Activated CD4-positive, alpha-beta T cell treated with anti-CD3 and anti-CD28 coated beads for 36 hours (primary cell): ENCODE results near the gene SLC51B. TPM values are rescaled to one million over a fixed set of nuclear protein-coding genes. Genes with fewer than 3 reads are reported as not detected.
"Not testable (repeated sequence)": the region's sequence is repeated elsewhere in the genome, so short reads cannot be mapped to it uniquely, and the experiment has no call there.

Experiments
- ATAC-seq: fragments of 200-7000 bp; cut with Tn5 transposase; one replicate; pipeline ENCODE4 v1.10.0; 2021; ENCODE audit warnings: mild to moderate bottlenecking, moderate library complexity
- CTCF ChIA-PET: fragments of 350-600 bp; sonication (Branson Sonifier 250); formaldehyde crosslinking; loops from one replicate; lab custom pipeline; 2021; ENCODE audit warnings: antibody characterized with exemption; lab: Charles Lee
- POLR2A ChIA-PET: fragments of 350-600 bp; sonication (Branson Sonifier 250); formaldehyde crosslinking; loops from one replicate; lab custom pipeline; 2021; ENCODE audit warnings: antibody characterized with exemption, inconsistent platforms; lab: Charles Lee
- DNase-seq: peaks from one replicate; pipeline ENCODE4 v3.0.0-alpha.2; 2020
- H3K27ac Mint-ChIP-seq: one replicate; pipeline ENCODE4 v1.8.0; 2021; ENCODE audit warnings: mixed read lengths
- H3K27me3 Mint-ChIP-seq: one replicate; pipeline ENCODE4 v1.8.0; 2021; ENCODE audit warnings: mixed read lengths
- H3K36me3 Mint-ChIP-seq: one replicate; pipeline ENCODE4 v1.8.0; 2021; ENCODE audit warnings: low read depth, mixed read lengths
- H3K4me1 Mint-ChIP-seq: one replicate; pipeline ENCODE4 v1.8.0; 2021; ENCODE audit warnings: mixed read lengths
- H3K4me3 Mint-ChIP-seq: one replicate; pipeline ENCODE4 v1.8.0; 2021; ENCODE audit warnings: mild to moderate bottlenecking, moderate library complexity, mixed read lengths
- H3K9me3 Mint-ChIP-seq: one replicate; pipeline ENCODE4 v1.8.0; 2021; ENCODE audit warnings: low read depth, mixed read lengths
- intact Hi-C, 2 experiments: fragments of 100-400 bp; cut with DNase I in 1 of 2; cut with micrococcal nuclease in 1 of 2; formaldehyde crosslinking; loops; one replicate each; pipeline versions ENCODE4 v1.14.2 to v1.15.1; 2022 to 2024; cut with DNase I, micrococcal nuclease
- total RNA-seq, 2 experiments: library from RNA; stranded (reverse); gene quantifications; one replicate each; pipeline ENCODE4 v1.2.3, GENCODE V29; 2021

The SLC51B gene
- not detected for total RNA-seq

DNA sequence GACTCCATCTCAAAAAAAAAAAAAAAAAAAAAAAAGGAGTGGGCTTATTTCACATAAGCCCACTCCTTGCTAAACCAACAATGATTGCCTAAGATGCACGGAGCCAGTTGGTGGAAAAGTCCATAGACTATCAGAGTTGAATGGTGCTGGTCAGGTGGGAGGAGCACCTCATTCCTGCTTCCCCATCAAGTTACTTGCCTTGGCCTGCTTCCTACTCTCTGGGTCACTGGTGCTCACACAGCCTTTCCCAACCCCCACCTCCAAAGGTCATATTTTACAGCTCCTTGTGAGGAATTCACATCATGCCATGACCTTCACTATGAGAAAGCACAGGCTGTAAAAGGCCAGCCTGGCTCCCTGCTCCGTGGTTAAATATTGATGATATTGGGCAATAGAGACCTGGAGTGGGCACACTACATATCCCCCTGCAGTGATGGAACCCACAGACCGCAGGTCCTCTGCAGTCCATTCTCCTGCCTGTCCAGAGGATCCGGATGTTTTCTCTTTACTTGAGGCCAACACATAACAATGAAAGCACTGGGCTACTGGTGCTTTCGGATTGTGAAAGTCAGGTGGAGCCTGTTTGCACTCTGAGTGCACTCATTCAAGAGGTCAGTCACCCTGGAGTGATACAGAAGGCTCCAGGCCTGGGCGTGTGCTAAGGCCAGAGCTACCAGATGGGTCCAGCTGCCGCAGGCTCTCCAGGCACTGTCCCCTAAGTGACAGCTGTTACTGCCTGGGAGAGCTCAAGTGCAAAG, at the start of gene SLC51B:
SLC51B (plus strand) TSS at position 664 of the 758 bp plus-strand sequence. CDS start 4,618 bp downstream, outside the sequence.
- H3K4me1 Mint-ChIP-seq, result peaks cover 14% of the 10 kb centered on the region

DNA sequence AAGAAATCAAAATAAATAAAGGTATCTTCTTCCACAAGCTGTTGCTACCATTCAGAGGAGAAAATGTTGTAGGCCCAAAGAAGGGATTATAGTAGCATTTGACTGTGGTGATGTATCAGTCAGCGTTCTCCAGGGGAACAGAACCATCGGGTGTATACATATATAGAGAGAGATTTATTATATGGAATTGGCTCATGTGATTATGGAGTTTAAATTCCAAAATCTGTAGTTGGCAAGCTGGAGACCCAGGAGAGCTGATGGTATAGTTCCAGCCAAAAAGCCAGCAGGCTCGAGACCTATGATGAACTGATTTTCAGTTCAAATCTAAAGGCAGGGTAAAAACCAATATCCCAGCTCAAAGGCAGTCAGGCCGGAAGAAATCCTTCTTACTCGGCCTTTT, 48.1 kb upstream of the SLC51B start:
- Mint-ChIP-seq H3K4me1 (peaks cover 3% of the 10 kb centered on the region), H3K27ac (no peak overlapping the region), H3K36me3 (no peaks in the 10 kb centered on the region), H3K27me3 (no peaks in the 10 kb centered on the region), H3K9me3 (no peaks in the 10 kb centered on the region), H3K4me3 (no peak overlapping the region)
- ATAC-seq (no peak), DNase-seq (no peak)
- ChIA-PET POLR2A (no interaction called here), CTCF (interaction anchor here (0.6 to 1.6 kb wide), 5 partner anchors 8 to 242 kb away, joined by 3 to 5 read pairs (median 3); no protein-coding TSS in a partner anchor)
- intact Hi-C loops, result no loop called here

More for the DNA sequence above, at the start of gene SLC51B:
- POLR2A ChIA-PET, result no interaction called here
- H3K27me3 Mint-ChIP-seq, result peaks cover 2% of the 10 kb centered on the region
- CTCF ChIA-PET, result interaction anchor here (0.6 to 1.5 kb wide), 3 partner anchors 11 to 48 kb away, joined by 3 to 6 read pairs (median 5); no protein-coding TSS in a partner anchor
- no peaks in the 10 kb centered on the region for H3K36me3 Mint-ChIP-seq
- intact Hi-C loops, result no loop called here
- H3K9me3 Mint-ChIP-seq, result no peaks in the 10 kb centered on the region
- no peak within 1 kb of the TSS for H3K27ac Mint-ChIP-seq
- no peak for DNase-seq
- ATAC-seq, result no peak
- H3K4me3 Mint-ChIP-seq, result no peak within 1 kb of the TSS

DNA sequence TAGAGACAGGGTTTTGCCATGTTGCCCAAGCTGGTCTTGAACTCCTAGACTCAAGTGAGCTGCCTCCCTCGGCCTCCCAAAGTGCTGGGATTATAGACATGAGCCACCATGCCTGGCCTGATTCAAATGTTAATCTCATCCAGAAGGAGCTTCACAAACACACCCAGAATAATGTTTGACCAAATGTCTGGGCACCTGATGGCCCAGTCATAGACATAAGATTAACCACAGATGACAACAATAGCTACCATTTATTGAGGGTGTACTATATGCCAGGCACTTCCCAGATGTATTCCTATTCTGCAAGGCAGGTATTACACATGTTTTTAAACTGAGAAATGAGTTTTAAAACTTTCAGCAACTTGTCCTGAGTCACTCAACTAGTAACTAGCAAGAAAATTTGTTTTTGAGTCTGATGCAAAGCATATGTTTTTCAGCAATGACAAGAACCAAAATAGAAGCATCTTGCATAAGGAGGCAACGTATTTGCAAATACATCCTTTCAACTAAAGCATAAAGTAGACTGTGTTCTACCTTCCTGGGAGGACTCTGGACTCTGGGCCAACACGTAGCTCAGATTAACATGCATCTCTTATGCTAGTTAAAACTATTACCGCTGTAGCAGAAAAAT, 47.3 kb upstream of the SLC51B start:
- no peak for ATAC-seq
- DNase-seq, result no peak
- H3K27ac Mint-ChIP-seq, result no peak overlapping the region
- H3K4me3 Mint-ChIP-seq, result no peak overlapping the region
- peaks cover under 1% of the 10 kb centered on the region for H3K36me3 Mint-ChIP-seq
- no peaks in the 10 kb centered on the region for H3K27me3 Mint-ChIP-seq
- POLR2A ChIA-PET, result no interaction called here
- no peaks in the 10 kb centered on the region for H3K9me3 Mint-ChIP-seq
- CTCF ChIA-PET, result interaction anchor here (0.5 to 0.6 kb wide), 2 partner anchors 243 to 368 kb away, joined by 3 read pairs; no protein-coding TSS in a partner anchor
- intact Hi-C loops, result no loop called here
- peaks cover 3% of the 10 kb centered on the region for H3K4me1 Mint-ChIP-seq

DNA sequence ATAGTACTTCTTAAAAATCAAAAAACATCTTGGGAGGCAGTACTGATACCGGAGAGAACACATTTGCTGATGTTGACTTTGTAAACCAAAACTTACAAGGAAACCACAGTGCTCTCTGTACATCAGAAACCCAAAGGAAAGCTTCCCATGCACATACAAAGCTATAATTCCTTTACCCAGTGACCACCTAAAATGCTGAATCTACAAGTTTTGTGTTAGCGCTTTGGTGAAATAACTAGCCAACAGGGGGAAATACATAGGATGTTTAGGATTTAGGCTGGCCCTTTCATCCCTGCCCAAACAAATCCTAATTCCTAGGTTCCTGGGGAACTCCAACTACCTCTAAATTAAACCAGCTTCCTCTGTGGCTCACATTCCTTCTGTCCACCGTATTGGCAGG, 40.2 kb upstream of the SLC51B start:
- intact Hi-C loops, result no loop called here
- Mint-ChIP-seq H3K36me3 (peaks cover 11% of the 10 kb centered on the region), H3K27me3 (no peaks in the 10 kb centered on the region), H3K9me3 (no peaks in the 10 kb centered on the region), H3K4me1 (no peaks in the 10 kb centered on the region), H3K27ac (no peak overlapping the region), H3K4me3 (no peak overlapping the region)
- ChIA-PET POLR2A (interaction anchor here (0.6 kb wide), 2 partner anchors 11 to 111 kb away, joined by 4 to 6 read pairs; no protein-coding TSS in a partner anchor), CTCF (interaction anchor here (1.2 to 2.0 kb wide), 2 partner anchors 9 to 29 kb away, joined by 4 to 5 read pairs; no protein-coding TSS in a partner anchor)
- no peak for DNase-seq
- ATAC-seq, result no peak

DNA sequence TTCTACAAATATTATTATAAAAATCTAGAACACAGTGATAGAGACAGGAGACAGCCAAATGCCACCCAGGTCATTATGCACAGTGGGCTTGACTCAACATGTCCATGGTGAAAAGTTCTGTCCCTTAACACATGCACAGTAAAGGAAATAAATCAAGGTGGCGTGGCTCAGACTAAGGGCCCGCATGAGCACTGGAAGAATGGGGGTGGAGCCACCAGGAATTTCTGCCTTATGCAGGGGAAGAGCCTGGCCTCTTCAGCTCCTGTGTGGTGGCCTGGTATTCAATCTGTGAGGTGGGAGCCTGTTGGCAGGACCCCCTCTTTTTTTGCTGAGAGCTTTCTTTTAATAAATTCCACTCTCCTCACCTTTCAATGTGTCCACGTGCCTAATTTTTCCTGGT, 38.3 kb upstream of the SLC51B start:
- DNase-seq (no peak), ATAC-seq (no peak)
- intact Hi-C loops, result no loop called here
- peaks cover 18% of the 10 kb centered on the region for H3K36me3 Mint-ChIP-seq
- H3K4me1 Mint-ChIP-seq, result no peaks in the 10 kb centered on the region
- no peak overlapping the region for H3K4me3 Mint-ChIP-seq
- H3K27me3 Mint-ChIP-seq, result no peaks in the 10 kb centered on the region
- no peak overlapping the region for H3K27ac Mint-ChIP-seq
- no peaks in the 10 kb centered on the region for H3K9me3 Mint-ChIP-seq
- CTCF ChIA-PET, result no interaction called here
- POLR2A ChIA-PET, result interaction anchor here (0.7 kb wide), 1 partner anchor 216 kb away, joined by 4 read pairs; no protein-coding TSS in a partner anchor

DNA sequence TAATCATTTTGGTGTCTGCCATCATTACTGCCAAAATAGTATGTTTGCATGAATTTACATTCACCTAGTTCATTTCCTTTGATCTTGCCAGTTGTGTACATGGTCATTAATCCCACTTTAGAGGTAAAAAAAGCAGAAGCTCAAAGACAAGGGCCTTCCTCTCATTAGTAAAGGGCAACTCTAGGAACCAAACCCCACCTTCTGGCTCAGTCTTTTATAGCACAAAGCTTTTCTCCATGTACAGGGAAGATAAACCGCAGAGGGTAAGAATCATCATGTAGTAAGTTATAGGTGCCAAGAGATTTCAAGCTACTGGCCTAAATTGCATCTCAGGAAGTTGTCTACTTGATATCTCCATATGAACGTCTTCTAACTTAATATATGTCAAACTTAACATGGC, 36.2 kb upstream of the SLC51B start:
- H3K4me3 Mint-ChIP-seq, result no peak overlapping the region
- H3K36me3 Mint-ChIP-seq, result peaks cover 30% of the 10 kb centered on the region
- H3K4me1 Mint-ChIP-seq, result no peaks in the 10 kb centered on the region
- POLR2A ChIA-PET, result no interaction called here
- intact Hi-C loops, result no loop called here
- CTCF ChIA-PET, result interaction anchor here (0.9 kb wide), 2 partner anchors 243 to 321 kb away, joined by 3 read pairs; no protein-coding TSS in a partner anchor
- H3K9me3 Mint-ChIP-seq, result peaks cover 1% of the 10 kb centered on the region
- no peaks in the 10 kb centered on the region for H3K27me3 Mint-ChIP-seq
- H3K27ac Mint-ChIP-seq, result peak overlapping the region; percentile 9
- ATAC-seq, result no peak
- DNase-seq, result no peak

DNA sequence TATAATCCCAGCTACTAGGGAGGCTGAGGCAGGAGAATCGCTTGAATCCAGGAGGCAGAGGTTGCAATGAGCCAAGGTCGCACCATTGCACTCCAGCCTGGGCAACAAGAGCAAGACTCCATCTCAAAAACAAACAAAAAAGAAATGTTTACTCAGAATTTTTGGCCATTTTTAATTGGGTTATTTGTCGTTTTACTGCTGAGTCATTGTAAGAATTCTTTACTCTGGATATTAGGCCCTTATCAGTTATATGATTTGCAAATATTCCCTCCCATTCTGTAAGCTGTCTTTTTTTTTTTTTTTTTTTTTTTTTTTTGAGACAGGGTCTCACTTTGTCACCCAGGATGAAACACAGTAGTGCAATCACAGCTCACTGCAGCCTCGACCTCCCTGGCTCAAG, 34.0 kb upstream of the SLC51B start:
- DNase-seq, ATAC-seq, H3K27ac Mint-ChIP-seq, H3K4me3 Mint-ChIP-seq, intact Hi-C loops, H3K27me3 Mint-ChIP-seq, H3K4me1 Mint-ChIP-seq, POLR2A ChIA-PET, H3K9me3 Mint-ChIP-seq: not testable (repeated sequence)
- CTCF ChIA-PET, result interaction anchor here (0.6 to 1.3 kb wide), 2 partner anchors 9 to 246 kb away, joined by 3 to 4 read pairs; no protein-coding TSS in a partner anchor
- peaks cover 45% of the 10 kb centered on the region for H3K36me3 Mint-ChIP-seq

DNA sequence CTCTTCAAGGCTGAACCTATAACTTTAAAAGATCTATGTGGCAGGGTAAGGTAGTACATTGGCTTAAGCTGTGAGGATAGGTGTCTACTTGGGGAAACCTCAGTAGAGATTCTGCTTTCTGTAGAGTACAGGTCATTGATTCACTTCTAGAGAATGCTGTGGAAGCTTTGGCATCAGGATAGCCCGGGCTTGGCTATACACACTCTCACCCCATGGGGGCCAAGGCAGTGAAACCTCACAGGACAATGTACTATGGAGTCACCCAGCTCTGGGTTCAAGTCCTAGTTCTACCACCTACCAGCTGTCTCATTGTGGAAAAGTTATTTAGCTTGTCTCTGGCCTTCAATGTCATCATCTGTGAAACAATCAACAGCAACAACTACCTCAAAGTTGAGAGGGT, 24.8 kb upstream of the SLC51B start:
- Mint-ChIP-seq H3K4me3 (no peak overlapping the region), H3K27me3 (no peaks in the 10 kb centered on the region), H3K36me3 (peaks cover 56% of the 10 kb centered on the region), H3K27ac (no peak overlapping the region), H3K4me1 (no peaks in the 10 kb centered on the region), H3K9me3 (no peaks in the 10 kb centered on the region)
- ATAC-seq (peak; percentile 33), DNase-seq (no peak)
- ChIA-PET CTCF (interaction anchor here (0.5 to 1.7 kb wide), 5 partner anchors 13 to 536 kb away, joined by 3 to 5 read pairs (median 3); no protein-coding TSS in a partner anchor), POLR2A (no interaction called here)
- intact Hi-C loops, result no loop called here

DNA sequence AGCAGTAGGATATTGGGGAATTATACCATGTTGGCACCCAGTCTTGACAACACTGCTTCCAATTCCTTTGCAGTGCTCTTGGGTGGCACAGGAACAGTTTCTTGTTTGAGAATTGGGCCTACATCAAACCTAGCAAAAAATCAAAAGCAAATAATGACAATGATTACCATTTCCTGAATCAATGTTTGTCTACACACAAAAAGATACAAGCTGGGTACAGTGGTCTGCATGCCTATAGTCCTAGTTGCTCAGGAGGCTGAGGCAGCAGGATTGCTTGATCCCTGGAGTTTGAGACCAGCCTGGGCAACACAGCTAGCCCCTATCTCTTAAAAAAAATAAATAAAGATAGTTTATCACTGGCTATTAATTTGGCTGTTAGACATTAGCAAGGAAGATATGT, 23.7 kb upstream of the SLC51B start:
- Mint-ChIP-seq H3K4me3 (no peak overlapping the region), H3K36me3 (peaks cover 58% of the 10 kb centered on the region), H3K4me1 (no peaks in the 10 kb centered on the region), H3K9me3 (no peaks in the 10 kb centered on the region), H3K27me3 (no peaks in the 10 kb centered on the region), H3K27ac (no peak overlapping the region)
- intact Hi-C loops, result no loop called here
- POLR2A ChIA-PET, result no interaction called here
- DNase-seq, result no peak
- ATAC-seq, result no peak
- CTCF ChIA-PET, result interaction anchor here (0.7 kb wide), 1 partner anchor 71 kb away, joined by 3 read pairs; no protein-coding TSS in a partner anchor

DNA sequence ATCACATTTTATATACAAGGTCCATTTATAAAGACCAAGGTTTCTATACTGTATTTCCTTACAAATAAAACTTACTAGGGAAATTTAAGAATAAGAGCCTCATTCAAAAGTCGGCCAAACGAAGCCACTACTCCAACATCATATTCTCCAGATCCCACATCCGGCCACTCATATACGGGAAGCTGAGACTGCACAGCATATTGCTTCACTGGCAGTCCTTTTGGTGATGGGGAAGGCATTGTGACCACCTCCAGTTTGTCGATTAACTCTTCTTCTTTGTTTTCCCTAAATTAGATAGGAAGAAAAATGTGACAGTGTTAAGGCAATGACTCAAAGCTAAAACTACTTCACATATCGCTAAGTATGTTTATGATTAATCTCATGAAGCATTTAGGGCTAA, 18.4 kb upstream of the SLC51B start:
- intact Hi-C loops, result loop anchor here (5.0 kb wide), 2 partner anchors 34 to 189 kb away; no protein-coding TSS in a partner anchor
- Mint-ChIP-seq H3K36me3 (peaks cover 31% of the 10 kb centered on the region), H3K27ac (no peak overlapping the region), H3K4me1 (peaks cover 14% of the 10 kb centered on the region), H3K4me3 (no peak overlapping the region), H3K9me3 (no peaks in the 10 kb centered on the region), H3K27me3 (no peaks in the 10 kb centered on the region)
- ChIA-PET CTCF (no interaction called here), POLR2A (interaction anchor here (0.7 to 0.8 kb wide), 2 partner anchors 278 to 430 kb away, joined by 3 to 4 read pairs; partner anchors contain the start of gene RNU5B-1)
- DNase-seq (no peak), ATAC-seq (no peak)

DNA sequence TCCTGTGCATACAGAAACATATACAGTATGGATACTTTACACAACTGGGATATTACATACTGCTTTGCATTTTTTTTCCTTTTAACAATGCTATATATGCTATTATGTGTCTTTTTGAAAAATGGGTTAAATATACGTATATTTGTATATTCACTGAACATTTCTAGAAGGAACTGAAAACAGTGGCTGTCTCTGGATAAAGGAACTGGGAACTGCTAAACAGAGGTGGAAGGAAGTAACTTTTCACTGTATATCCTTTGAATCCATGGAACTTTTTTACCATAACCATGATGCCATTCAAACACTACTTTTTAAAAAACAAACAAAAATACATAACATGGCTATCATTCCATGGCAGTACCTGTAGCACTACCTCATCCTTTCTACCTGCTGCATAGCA, 17.6 kb upstream of the SLC51B start:
- H3K27ac Mint-ChIP-seq, result no peak overlapping the region
- intact Hi-C loops, result loop anchor here (5.0 kb wide), 2 partner anchors 35 to 190 kb away; no protein-coding TSS in a partner anchor
- CTCF ChIA-PET, result interaction anchor here (0.9 kb wide), 1 partner anchor 76 kb away, joined by 3 read pairs; no protein-coding TSS in a partner anchor
- no peak for ATAC-seq
- H3K27me3 Mint-ChIP-seq, result no peaks in the 10 kb centered on the region
- peaks cover 31% of the 10 kb centered on the region for H3K36me3 Mint-ChIP-seq
- POLR2A ChIA-PET, result no interaction called here
- H3K4me1 Mint-ChIP-seq, result peaks cover 14% of the 10 kb centered on the region
- no peak for DNase-seq
- peak overlapping the region; percentile 85 for H3K4me3 Mint-ChIP-seq
- H3K9me3 Mint-ChIP-seq, result no peaks in the 10 kb centered on the region
